Measurements from ENCODE around the gene CTBP2. TPM values are rescaled to one million over a fixed set of nuclear protein-coding genes. Genes with fewer than 3 reads are reported as not detected.

Gene CTBP2
- total and polyA plus RNA-seq, 4 donors, result 32.4 to 85.7 (median 68.7) TPM

- 10 to 21% methylated on average over 3 of the region's 3 CpGs for WGBS, 2 donors
- intact Hi-C loops (cut with DNase I), result loop anchor here (5.0 to 10.0 kb wide), 3 partner anchors 75 to 253 kb away; no protein-coding TSS in a partner anchor
- ATAC-seq (ENCODE audit: low FRiP score) (no peak), DNase-seq (peak in 1 of 2 donors; percentile 16)
- Histone ChIP-seq H3K9me3 (ENCODE audit: control insufficient read depth, low read length) (no peaks in the 10 kb centered on the region), H3K27me3 (ENCODE audit: control insufficient read depth in 1 of 2, insufficient read depth in 2 of 2, low read length in 1 of 2) (no peaks in the 10 kb centered on the region), H3K36me3 (ENCODE audit: control insufficient read depth in 1 of 2, insufficient read depth in 2 of 2, low read length in 1 of 2) (no peaks in the 10 kb centered on the region), H3K4me1 (ENCODE audit: control insufficient read depth in 1 of 2, insufficient read depth in 2 of 2, low read length in 2 of 2) (peaks cover 0 to 14% of the 10 kb centered on the region in 2 donors), H3K27ac (ENCODE audit: low read depth in 1 of 2, low read length in 2 of 2) (no peak overlapping the region), H3K4me3 (ENCODE audit: low read length in 2 of 2) (peak overlapping the region; percentile 23 to 83)
These were observed 2.9 kb downstream of the CTBP2 start for GRCh38 chr10:125157505-125157904.

GRCh38 chr10:125156739-125157480 is 3.5 kb downstream of the CTBP2 start:
- no peaks in the 10 kb centered on the region for H3K9me3 ChIP-seq (ENCODE audit: control insufficient read depth, low read length)
- H3K27me3 ChIP-seq (ENCODE audit: control insufficient read depth in 1 of 2, insufficient read depth in 2 of 2, low read length in 1 of 2), result no peaks in the 10 kb centered on the region
- no peak for ATAC-seq (ENCODE audit: low FRiP score)
- H3K27ac ChIP-seq (ENCODE audit: low read depth in 1 of 2, low read length in 2 of 2), result no peak overlapping the region
- H3K36me3 ChIP-seq (ENCODE audit: control insufficient read depth in 1 of 2, insufficient read depth in 2 of 2, low read length in 1 of 2), result no peaks in the 10 kb centered on the region
- H3K4me3 ChIP-seq (ENCODE audit: low read length in 2 of 2), result peak overlapping the region in 1 of 2 donors; percentile 83
- 13 to 24% methylated on average over 13 of the region's 13 CpGs for WGBS, 2 donors
- DNase-seq, result no peak
- intact Hi-C loops (cut with DNase I), result loop anchor here (5.0 to 10.0 kb wide), 3 partner anchors 75 to 252 kb away; no protein-coding TSS in a partner anchor
- H3K4me1 ChIP-seq (ENCODE audit: control insufficient read depth in 1 of 2, insufficient read depth in 2 of 2, low read length in 2 of 2), result peaks cover 0 to 17% of the 10 kb centered on the region in 2 donors

- Histone ChIP-seq H3K4me1 (ENCODE audit: control insufficient read depth in 1 of 2, insufficient read depth in 2 of 2, low read length in 2 of 2) (peaks cover 0 to 18% of the 10 kb centered on the region in 2 donors), H3K27me3 (ENCODE audit: control insufficient read depth in 1 of 2, insufficient read depth in 2 of 2, low read length in 1 of 2) (no peaks in the 10 kb centered on the region), H3K36me3 (ENCODE audit: control insufficient read depth in 1 of 2, insufficient read depth in 2 of 2, low read length in 1 of 2) (no peaks in the 10 kb centered on the region), H3K9me3 (ENCODE audit: control insufficient read depth, low read length) (no peaks in the 10 kb centered on the region), H3K4me3 (ENCODE audit: low read length in 2 of 2) (no peak overlapping the region), H3K27ac (ENCODE audit: low read depth in 1 of 2, low read length in 2 of 2) (no peak overlapping the region)
- no peak for DNase-seq
- intact Hi-C loops (cut with DNase I), result loop anchor here (5.0 to 10.0 kb wide), 3 partner anchors 74 to 251 kb away; no protein-coding TSS in a partner anchor
- 23 to 32% methylated on average over 3 of the region's 3 CpGs for WGBS, 2 donors
- no peak for ATAC-seq (ENCODE audit: low FRiP score)
These were observed 4.2 kb downstream of the CTBP2 start for GRCh38 chr10:125156196-125156595.

GRCh38 chr10:125155101-125155500 is 5.3 kb downstream of the CTBP2 start:
- H3K27me3 ChIP-seq (ENCODE audit: control insufficient read depth in 1 of 2, insufficient read depth in 2 of 2, low read length in 1 of 2), result no peaks in the 10 kb centered on the region
- peak in 1 of 2 donors; percentile 31 for DNase-seq
- H3K36me3 ChIP-seq (ENCODE audit: control insufficient read depth in 1 of 2, insufficient read depth in 2 of 2, low read length in 1 of 2), result no peaks in the 10 kb centered on the region
- 3 to 4% methylated on average over 8 of the region's 8 CpGs for WGBS, 2 donors
- H3K4me3 ChIP-seq (ENCODE audit: low read length in 2 of 2), result peak overlapping the region in 1 of 2 donors; percentile 18
- intact Hi-C loops (cut with DNase I), result loop anchor here (5.0 to 10.0 kb wide), 3 partner anchors 73 to 250 kb away; no protein-coding TSS in a partner anchor
- peaks cover 0 to 18% of the 10 kb centered on the region in 2 donors for H3K4me1 ChIP-seq (ENCODE audit: control insufficient read depth in 1 of 2, insufficient read depth in 2 of 2, low read length in 2 of 2)
- ATAC-seq (ENCODE audit: low FRiP score), result no peak
- no peaks in the 10 kb centered on the region for H3K9me3 ChIP-seq (ENCODE audit: control insufficient read depth, low read length)
- peak overlapping the region in 1 of 2 donors; percentile 48 for H3K27ac ChIP-seq (ENCODE audit: low read depth in 1 of 2, low read length in 2 of 2)

GRCh38 chr10:125154529-125154928 is 5.8 kb downstream of the CTBP2 start:
- 2 to 3% methylated on average over 6 of the region's 6 CpGs for WGBS, 2 donors

GRCh38 chr10:125153703-125154490 is 6.5 kb downstream of the CTBP2 start:
- 6 to 11% methylated on average over 9 of the region's 9 CpGs for WGBS, 2 donors
- H3K4me3 ChIP-seq (ENCODE audit: low read length in 2 of 2), result no peak overlapping the region

More at GRCh38 chr10:125154529-125154928, 5.8 kb downstream of the CTBP2 start:
- peaks cover 0 to 18% of the 10 kb centered on the region in 2 donors for H3K4me1 ChIP-seq (ENCODE audit: control insufficient read depth in 1 of 2, insufficient read depth in 2 of 2, low read length in 2 of 2)
- intact Hi-C loops (cut with DNase I), result loop anchor here (5.0 to 10.0 kb wide), 5 partner anchors 37 to 250 kb away; no protein-coding TSS in a partner anchor
- H3K27ac ChIP-seq (ENCODE audit: low read depth in 1 of 2, low read length in 2 of 2), result peak overlapping the region in 1 of 2 donors; percentile 30
- H3K27me3 ChIP-seq (ENCODE audit: control insufficient read depth in 1 of 2, insufficient read depth in 2 of 2, low read length in 1 of 2), result no peaks in the 10 kb centered on the region
- H3K9me3 ChIP-seq (ENCODE audit: control insufficient read depth, low read length), result no peaks in the 10 kb centered on the region
- DNase-seq, result peak in 1 of 2 donors; percentile 19
- H3K4me3 ChIP-seq (ENCODE audit: low read length in 2 of 2), result peak overlapping the region in 1 of 2 donors; percentile 18
- no peaks in the 10 kb centered on the region for H3K36me3 ChIP-seq (ENCODE audit: control insufficient read depth in 1 of 2, insufficient read depth in 2 of 2, low read length in 1 of 2)
- no peak for ATAC-seq (ENCODE audit: low FRiP score)

GRCh38 chr10:125152450-125153368 is 7.7 kb downstream of the CTBP2 start:
- H3K4me1 ChIP-seq (ENCODE audit: control insufficient read depth in 1 of 2, insufficient read depth in 2 of 2, low read length in 2 of 2), result peaks cover 0 to 18% of the 10 kb centered on the region in 2 donors
- H3K4me3 ChIP-seq (ENCODE audit: low read length in 2 of 2), result no peak overlapping the region
- H3K27me3 ChIP-seq (ENCODE audit: control insufficient read depth in 1 of 2, insufficient read depth in 2 of 2, low read length in 1 of 2), result no peaks in the 10 kb centered on the region
- intact Hi-C loops (cut with DNase I), result loop anchor here (5.0 to 10.0 kb wide), 5 partner anchors 35 to 248 kb away; no protein-coding TSS in a partner anchor
- peak overlapping the region; percentile 33 to 41 for H3K27ac ChIP-seq (ENCODE audit: low read depth in 1 of 2, low read length in 2 of 2)
- H3K9me3 ChIP-seq (ENCODE audit: control insufficient read depth, low read length), result no peaks in the 10 kb centered on the region
- no peaks in the 10 kb centered on the region for H3K36me3 ChIP-seq (ENCODE audit: control insufficient read depth in 1 of 2, insufficient read depth in 2 of 2, low read length in 1 of 2)
- WGBS, 2 donors, result 8 to 9% methylated on average over 21 of the region's 21 CpGs
- ATAC-seq (ENCODE audit: low FRiP score) (peak; percentile 70), DNase-seq (peak; percentile 67 to 82)

More at GRCh38 chr10:125153703-125154490, 6.5 kb downstream of the CTBP2 start:
- ATAC-seq (ENCODE audit: low FRiP score), result no peak
- Histone ChIP-seq H3K36me3 (ENCODE audit: control insufficient read depth in 1 of 2, insufficient read depth in 2 of 2, low read length in 1 of 2) (no peaks in the 10 kb centered on the region), H3K27ac (ENCODE audit: low read depth in 1 of 2, low read length in 2 of 2) (peak overlapping the region; percentile 30 to 50), H3K4me1 (ENCODE audit: control insufficient read depth in 1 of 2, insufficient read depth in 2 of 2, low read length in 2 of 2) (peaks cover 0 to 18% of the 10 kb centered on the region in 2 donors), H3K27me3 (ENCODE audit: control insufficient read depth in 1 of 2, insufficient read depth in 2 of 2, low read length in 1 of 2) (no peaks in the 10 kb centered on the region), H3K9me3 (ENCODE audit: control insufficient read depth, low read length) (no peaks in the 10 kb centered on the region)
- DNase-seq, result peak in 1 of 2 donors; percentile 66
- intact Hi-C loops (cut with DNase I), result loop anchor here (5.0 to 10.0 kb wide), 5 partner anchors 37 to 249 kb away; no protein-coding TSS in a partner anchor

All from aorta (tissue), 5 donors.